SK-N-SH (cell line): ENCODE results near the gene ZBTB6. TPM values are rescaled to one million over a fixed set of nuclear protein-coding genes. Genes with fewer than 3 reads are reported as not detected.

Experiments
- CTCF ChIA-PET: fragments of 300-600, 350-600 bp; formaldehyde crosslinking; extraction: SDS; loops from one replicate; lab custom pipeline; 2021; lab: Yijun Ruan, JAX
- POLR2A ChIA-PET: fragments of 350-600 bp; sonication (Branson Sonifier 250); formaldehyde crosslinking; extraction: SDS; loops from one replicate; lab custom pipeline; 2020; ENCODE audit warnings: antibody characterized with exemption, inconsistent platforms; lab: Yijun Ruan, JAX
- DNase-seq: peaks from one replicate; pipeline ENCODE4 v3.0.0; 2012
- H2AFZ ChIP-seq: fragments of 200-600 bp; sonication (generic); 2 replicates; pipeline ENCODE4 v1.8.1; 2016; ENCODE audit warnings: antibody characterized with exemption, mild to moderate bottlenecking, low read depth
- H3F3A ChIP-seq: fragments of 200-600 bp; sonication (generic); replicated peaks from 2 replicates; pipeline ENCODE3; 2016; ENCODE audit warnings: antibody characterized with exemption, mild to moderate bottlenecking; ENCODE audit not compliant: insufficient read depth
- H3K27ac ChIP-seq, 2 experiments: fragments of 200-500 bp in 1 of 2; fragments of 200-600 bp in 1 of 2; sonication (Bioruptor generic) in 1 of 2; sonication (generic), shearing (Covaris generic) in 1 of 2; 2 replicates each; pipeline versions ENCODE4 v1.5.1 to v1.6.1; 2014 to 2016; ENCODE audit warnings: low read depth in 2 of 2, inconsistent platforms in 1 of 2, low read length in 1 of 2, mild to moderate bottlenecking in 1 of 2, mixed read lengths in 1 of 2
- H3K27me3 ChIP-seq: fragments of 200-600 bp; sonication (generic), shearing (Covaris generic); 2 replicates; pipeline ENCODE4 v1.6.1; 2016; ENCODE audit warnings: mixed run types; ENCODE audit not compliant: insufficient read depth
- H3K36me3 ChIP-seq, 2 experiments: fragments of 200-500 bp in 1 of 2; fragments of 200-600 bp in 1 of 2; sonication (Bioruptor generic) in 1 of 2; sonication (generic) in 1 of 2; replicated peaks in 1 of 2; 2 replicates each; pipeline versions ENCODE3 to v1.5.1; 2014 to 2016; ENCODE audit warnings: low read length in 1 of 2, mild to moderate bottlenecking in 1 of 2; ENCODE audit not compliant: insufficient read depth in 2 of 2, control insufficient read depth in 1 of 2
- H3K4me1 ChIP-seq, 2 experiments: fragments of 200-500 bp in 1 of 2; fragments of 200-600 bp in 1 of 2; sonication (Bioruptor generic) in 1 of 2; sonication (generic), shearing (Covaris generic) in 1 of 2; 2 replicates each; pipeline versions ENCODE4 v1.5.1 to v1.6.1; 2014 to 2016; ENCODE audit warnings: low read depth in 1 of 2, low read length in 1 of 2, mixed run types in 1 of 2; ENCODE audit not compliant: insufficient read depth in 2 of 2, control insufficient read depth in 1 of 2
- H3K4me2 ChIP-seq: fragments of 200-600 bp; sonication (generic), shearing (Covaris generic); 2 replicates; pipeline ENCODE4 v1.6.1; 2017; ENCODE audit warnings: mixed run types
- H3K4me3 ChIP-seq, 2 experiments: fragments of 200-500 bp in 1 of 2; fragments of 200-600 bp in 1 of 2; sonication (Bioruptor generic) in 1 of 2; sonication (generic), shearing (Covaris generic) in 1 of 2; 2 replicates each; pipeline versions ENCODE4 v1.5.1 to v1.8.1; 2014 to 2016; ENCODE audit warnings: low read depth in 2 of 2, inconsistent platforms in 1 of 2, low read length in 1 of 2, mild to moderate bottlenecking in 1 of 2, mixed read lengths in 1 of 2, moderate library complexity in 1 of 2
- H3K79me2 ChIP-seq: fragments of 200-600 bp; sonication (generic); 2 replicates; pipeline ENCODE4 v1.8.1; 2017; ENCODE audit warnings: mild to moderate bottlenecking; ENCODE audit not compliant: insufficient read depth
- H3K9ac ChIP-seq: fragments of 200-600 bp; sonication (generic); 2 replicates; pipeline ENCODE4 v1.6.1; 2017; ENCODE audit warnings: mixed run types
- H3K9me2 ChIP-seq: fragments of 200-600 bp; sonication (generic); 2 replicates; pipeline ENCODE4 v1.6.1; 2017; ENCODE audit warnings: mixed run types
- H3K9me3 ChIP-seq: fragments of 200-600 bp; sonication (generic); 2 replicates; pipeline ENCODE4 v1.6.1; 2017; ENCODE audit warnings: mixed run types, mild to moderate bottlenecking, moderate library complexity
- H4K20me1 ChIP-seq: fragments of 200-600 bp; sonication (generic); 2 replicates; pipeline ENCODE4 v1.6.1; 2017; ENCODE audit warnings: mild to moderate bottlenecking, mixed run types; ENCODE audit not compliant: insufficient read depth
- ELF1 ChIP-seq: IDR thresholded peaks from 2 replicates; pipeline ENCODE4 v1.4.0; 2012
- FOSL2 ChIP-seq: IDR thresholded peaks from 2 replicates; pipeline ENCODE4 v1.4.0; 2012; ENCODE audit warnings: low read depth, mild to moderate bottlenecking, moderate library complexity, borderline replicate concordance
- FOXJ3 ChIP-seq: sonication (generic); formaldehyde crosslinking; IDR thresholded peaks from 2 replicates; pipeline ENCODE4 v1.5.1; 2020; ENCODE audit warnings: mild to moderate bottlenecking, missing genetic modification reagents
- JUND ChIP-seq: IDR thresholded peaks from 2 replicates; pipeline ENCODE4 v1.4.0; 2012
- NRF1 ChIP-seq: IDR thresholded peaks from 2 replicates; pipeline ENCODE4 v1.6.1; 2012; ENCODE audit warnings: low read depth, mild to moderate bottlenecking, low read length
- RFX5 ChIP-seq: IDR thresholded peaks from 2 replicates; pipeline ENCODE4 v1.6.1; 2012; ENCODE audit warnings: mild to moderate bottlenecking, improper control_type of control experiment, low read length
- RXRA ChIP-seq: IDR thresholded peaks from 2 replicates; pipeline ENCODE4 v1.4.0; 2012; ENCODE audit warnings: low read depth, mild to moderate bottlenecking, borderline replicate concordance
- SMC3 ChIP-seq: IDR thresholded peaks from 2 replicates; pipeline ENCODE4 v1.6.1; 2012; ENCODE audit warnings: low read depth, low read length, improper control_type of control experiment
- TAF1 ChIP-seq: IDR thresholded peaks from 2 replicates; pipeline ENCODE4 v1.6.1; 2012; ENCODE audit warnings: low read depth, mild to moderate bottlenecking, low read length, moderate library complexity, borderline replicate concordance
- WGBS: methylation state at CpG from one replicate; pipeline ENCODE4 v1.1.6; 2017; ENCODE audit warnings: low lambda C conversion rate; 5-methylcytosine and 5-hydroxymethylcytosine counted together
- polyA plus RNA-seq, 3 experiments: library from polyadenylated mRNA; depleted of rRNA; stranded (reverse); fragments of >200 nt; gene quantifications; 2 replicates each; pipeline ENCODE4 v1.2.3, GENCODE V29; 2012
- TF ChIP-seq, protein P1 (sequence below): IDR thresholded peaks from 2 replicates; pipeline ENCODE4 v1.6.1; 2012; ENCODE audit warnings: mild to moderate bottlenecking, low read depth, low read length, moderate library complexity
- TF ChIP-seq, protein P2 (sequence below): IDR thresholded peaks from 2 replicates; pipeline ENCODE4 v1.4.0; 2012; ENCODE audit warnings: low read depth
- TF ChIP-seq, protein P3 (sequence below): IDR thresholded peaks from 2 replicates; pipeline ENCODE4 v1.4.0; 2012; ENCODE audit warnings: low read depth, borderline replicate concordance
- TF ChIP-seq, protein P4 (sequence below): IDR thresholded peaks from 2 replicates; pipeline ENCODE4 v1.4.0; 2012; ENCODE audit warnings: low read depth, borderline replicate concordance
- TF ChIP-seq, protein P5 (sequence below): fragments of 150-350 bp; IDR thresholded peaks from 2 replicates; pipeline ENCODE4 v1.6.1; 2017; ENCODE audit warnings: antibody characterized with exemption, low read length, low read depth, borderline replicate concordance

Gene ZBTB6
- polyA plus RNA-seq, 1 of the 3 experiments (the other 2 are of a cell fraction) = 2.2 TPM

DNA sequence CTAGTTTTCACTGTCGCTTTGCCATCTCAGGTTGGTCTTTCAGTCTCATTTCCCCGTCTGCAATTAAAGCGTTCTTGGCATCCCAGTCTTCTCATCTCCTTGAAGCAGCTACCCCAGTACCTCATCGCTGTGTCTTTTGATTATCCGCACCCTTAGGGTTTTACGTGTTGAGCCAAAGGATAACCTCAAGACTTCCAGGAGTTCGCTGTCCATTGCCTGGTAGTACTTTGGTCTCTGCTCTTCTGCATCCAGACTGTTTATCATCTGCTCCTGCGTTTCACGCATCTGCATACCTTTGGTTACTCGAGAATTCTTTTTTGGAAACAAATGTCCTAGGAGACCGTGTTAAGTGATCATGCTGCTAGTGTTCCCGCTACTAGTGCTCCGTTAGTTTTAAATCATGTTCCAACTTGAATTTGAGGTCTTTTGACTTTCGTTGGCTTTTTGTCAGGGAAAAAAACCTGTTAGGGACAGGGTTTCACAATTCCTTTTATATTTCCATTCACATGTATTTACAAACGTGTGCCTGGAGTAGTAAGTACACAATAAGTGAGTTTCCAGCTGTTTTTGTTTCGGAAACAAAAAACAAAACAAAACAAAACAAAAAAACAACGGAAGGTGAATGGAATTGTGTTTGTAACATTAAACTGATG, 28.6 kb upstream of the ZBTB6 start:
- H3K79me2 ChIP-seq = peaks cover 69% of the 10 kb centered on the region
- no peaks in the 10 kb centered on the region for H3K9me3 ChIP-seq
- peak overlapping the region; percentile 76 to 82 for H3K27ac ChIP-seq
- peak overlapping the region; percentile 71 to 76 for H3K4me3 ChIP-seq
- peaks cover 0 to 15% of the 10 kb centered on the region in 2 experiments; a peak in 2 of 4 replicates for H3K4me1 ChIP-seq
- CTCF ChIA-PET = interaction anchor here (1.0 to 1.2 kb wide), 3 partner anchors 9 to 444 kb away, joined by 3 to 5 read pairs (median 3); no protein-coding TSS in a partner anchor
- H4K20me1 ChIP-seq = peaks cover 46% of the 10 kb centered on the region
- WGBS = 11% methylated on average over 17 of the region's 17 CpGs
- H3K27me3 ChIP-seq = no peaks in the 10 kb centered on the region
- H2AFZ ChIP-seq = no peak overlapping the region
- POLR2A ChIA-PET = interaction anchor here (1.7 kb wide), 2 partner anchors 10 to 28 kb away, joined by 14 to 30 read pairs; partner anchors contain the start of genes ZBTB26 and ZBTB6
- H3K9ac ChIP-seq = peak overlapping the region; percentile 90
- no peak for DNase-seq
- H3K9me2 ChIP-seq = no peaks in the 10 kb centered on the region
- H3K4me2 ChIP-seq = peak overlapping the region; percentile 85
- H3K36me3 ChIP-seq = peaks cover 9 to 36% of the 10 kb centered on the region in 2 experiments
- TF ChIP-seq, protein P1, sequence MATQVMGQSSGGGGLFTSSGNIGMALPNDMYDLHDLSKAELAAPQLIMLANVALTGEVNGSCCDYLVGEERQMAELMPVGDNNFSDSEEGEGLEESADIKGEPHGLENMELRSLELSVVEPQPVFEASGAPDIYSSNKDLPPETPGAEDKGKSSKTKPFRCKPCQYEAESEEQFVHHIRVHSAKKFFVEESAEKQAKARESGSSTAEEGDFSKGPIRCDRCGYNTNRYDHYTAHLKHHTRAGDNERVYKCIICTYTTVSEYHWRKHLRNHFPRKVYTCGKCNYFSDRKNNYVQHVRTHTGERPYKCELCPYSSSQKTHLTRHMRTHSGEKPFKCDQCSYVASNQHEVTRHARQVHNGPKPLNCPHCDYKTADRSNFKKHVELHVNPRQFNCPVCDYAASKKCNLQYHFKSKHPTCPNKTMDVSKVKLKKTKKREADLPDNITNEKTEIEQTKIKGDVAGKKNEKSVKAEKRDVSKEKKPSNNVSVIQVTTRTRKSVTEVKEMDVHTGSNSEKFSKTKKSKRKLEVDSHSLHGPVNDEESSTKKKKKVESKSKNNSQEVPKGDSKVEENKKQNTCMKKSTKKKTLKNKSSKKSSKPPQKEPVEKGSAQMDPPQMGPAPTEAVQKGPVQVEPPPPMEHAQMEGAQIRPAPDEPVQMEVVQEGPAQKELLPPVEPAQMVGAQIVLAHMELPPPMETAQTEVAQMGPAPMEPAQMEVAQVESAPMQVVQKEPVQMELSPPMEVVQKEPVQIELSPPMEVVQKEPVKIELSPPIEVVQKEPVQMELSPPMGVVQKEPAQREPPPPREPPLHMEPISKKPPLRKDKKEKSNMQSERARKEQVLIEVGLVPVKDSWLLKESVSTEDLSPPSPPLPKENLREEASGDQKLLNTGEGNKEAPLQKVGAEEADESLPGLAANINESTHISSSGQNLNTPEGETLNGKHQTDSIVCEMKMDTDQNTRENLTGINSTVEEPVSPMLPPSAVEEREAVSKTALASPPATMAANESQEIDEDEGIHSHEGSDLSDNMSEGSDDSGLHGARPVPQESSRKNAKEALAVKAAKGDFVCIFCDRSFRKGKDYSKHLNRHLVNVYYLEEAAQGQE = peak; percentile 91
- no peak for TF ChIP-seq RFX5
- TF ChIP-seq, protein P2, sequence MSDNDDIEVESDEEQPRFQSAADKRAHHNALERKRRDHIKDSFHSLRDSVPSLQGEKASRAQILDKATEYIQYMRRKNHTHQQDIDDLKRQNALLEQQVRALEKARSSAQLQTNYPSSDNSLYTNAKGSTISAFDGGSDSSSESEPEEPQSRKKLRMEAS = 0 out of 2 replicates have a peak, but pooled peaks have one; percentile 16
- TF ChIP-seq, protein P3, sequence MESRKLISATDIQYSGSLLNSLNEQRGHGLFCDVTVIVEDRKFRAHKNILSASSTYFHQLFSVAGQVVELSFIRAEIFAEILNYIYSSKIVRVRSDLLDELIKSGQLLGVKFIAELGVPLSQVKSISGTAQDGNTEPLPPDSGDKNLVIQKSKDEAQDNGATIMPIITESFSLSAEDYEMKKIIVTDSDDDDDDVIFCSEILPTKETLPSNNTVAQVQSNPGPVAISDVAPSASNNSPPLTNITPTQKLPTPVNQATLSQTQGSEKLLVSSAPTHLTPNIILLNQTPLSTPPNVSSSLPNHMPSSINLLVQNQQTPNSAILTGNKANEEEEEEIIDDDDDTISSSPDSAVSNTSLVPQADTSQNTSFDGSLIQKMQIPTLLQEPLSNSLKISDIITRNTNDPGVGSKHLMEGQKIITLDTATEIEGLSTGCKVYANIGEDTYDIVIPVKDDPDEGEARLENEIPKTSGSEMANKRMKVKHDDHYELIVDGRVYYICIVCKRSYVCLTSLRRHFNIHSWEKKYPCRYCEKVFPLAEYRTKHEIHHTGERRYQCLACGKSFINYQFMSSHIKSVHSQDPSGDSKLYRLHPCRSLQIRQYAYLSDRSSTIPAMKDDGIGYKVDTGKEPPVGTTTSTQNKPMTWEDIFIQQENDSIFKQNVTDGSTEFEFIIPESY = no peak
- H3F3A ChIP-seq = peaks cover 19% of the 10 kb centered on the region

DNA sequence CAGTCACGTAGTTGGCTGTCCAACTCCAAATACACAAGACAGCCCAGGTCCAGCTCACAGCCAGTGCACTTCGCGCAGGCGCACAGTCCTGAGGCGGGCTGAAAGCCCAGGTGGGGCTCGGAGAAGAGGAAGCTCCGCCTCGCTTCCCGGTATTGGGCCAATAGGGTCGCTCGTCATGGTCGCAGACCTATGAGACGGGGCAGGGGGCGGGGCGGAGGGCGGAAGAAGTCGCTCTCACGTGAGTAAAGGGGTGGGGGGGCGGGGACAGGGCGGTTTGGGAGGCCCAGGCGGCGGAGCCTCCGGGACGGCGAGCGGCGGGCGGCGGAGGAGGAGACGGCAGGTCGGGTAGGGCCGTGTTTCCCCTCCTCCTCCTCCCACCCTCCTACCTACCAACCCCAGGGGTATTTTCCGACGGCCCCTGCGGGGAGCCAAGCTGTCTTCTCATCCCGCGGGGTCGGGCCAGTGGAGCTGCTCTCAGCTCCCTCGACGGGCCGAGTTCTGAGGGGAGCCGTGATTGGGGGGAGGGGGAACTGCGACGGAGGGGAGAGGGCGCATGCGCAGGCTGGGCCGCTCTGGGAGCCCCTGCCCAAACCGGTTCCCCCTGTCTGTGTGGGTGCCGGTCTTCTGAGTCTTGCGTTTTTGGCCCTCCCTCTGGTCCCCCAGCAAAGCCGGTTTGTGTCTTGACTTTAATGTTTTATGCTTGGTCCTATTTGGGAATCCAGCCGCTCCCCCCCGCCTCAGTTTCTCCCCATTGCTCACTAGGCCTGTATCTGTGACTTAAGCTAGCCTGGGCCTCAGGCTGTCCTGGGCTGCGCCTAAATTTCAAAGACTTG, 27.8 kb upstream of the ZBTB6 start, which contains the start of gene RABGAP1:
RABGAP1 (plus strand) TSS at position 272 of the 833 bp plus-strand sequence. CDS start 16,040 bp downstream, outside the sequence.
- DNase-seq = peak; percentile 96
- H3K27me3 ChIP-seq = no peaks in the 10 kb centered on the region
- H3K9ac ChIP-seq = peak within 1 kb of the TSS; percentile 90
- POLR2A ChIA-PET = interaction anchor here (0.9 to 1.7 kb wide), 3 partner anchors 10 to 36 kb away, joined by 3 to 30 read pairs (median 14); partner anchors contain the start of genes RC3H2, ZBTB26 and ZBTB6
- peaks cover 15 to 43% of the 10 kb centered on the region in 2 experiments for H3K36me3 ChIP-seq
- peaks cover 69% of the 10 kb centered on the region for H3K79me2 ChIP-seq
- H3K27ac ChIP-seq = peak within 1 kb of the TSS; percentile 76 to 82
- H3K9me2 ChIP-seq = no peaks in the 10 kb centered on the region
- WGBS = 2% methylated on average over 19 of the region's 54 CpGs
- peak within 1 kb of the TSS; percentile 71 to 76 for H3K4me3 ChIP-seq
- H3K4me2 ChIP-seq = peak within 1 kb of the TSS; percentile 85
- CTCF ChIA-PET = interaction anchor here (1.0 to 1.2 kb wide), 3 partner anchors 10 to 445 kb away, joined by 3 to 5 read pairs (median 3); no protein-coding TSS in a partner anchor
- peaks cover 0 to 8% of the 10 kb centered on the region in 2 experiments; a peak in 2 of 4 replicates for H3K4me1 ChIP-seq
- peaks cover 19% of the 10 kb centered on the region for H3F3A ChIP-seq
- H2AFZ ChIP-seq = peak within 1 kb of the TSS; percentile 83
- peaks cover 39% of the 10 kb centered on the region for H4K20me1 ChIP-seq
- H3K9me3 ChIP-seq = no peaks in the 10 kb centered on the region
- TF ChIP-seq FOSL2 (no peak), FOXJ3 (CRISPR knock-in tag) (no peak), RXRA (no peak), ELF1 (peak; percentile 53; the same call in 1 of the 2 replicates), JUND (no peak), SMC3 (no peak), NRF1 (peak; percentile 87), TAF1 (0 out of 2 replicates have a peak, but pooled peaks have one; percentile 25)
- TF ChIP-seq, protein P4, sequence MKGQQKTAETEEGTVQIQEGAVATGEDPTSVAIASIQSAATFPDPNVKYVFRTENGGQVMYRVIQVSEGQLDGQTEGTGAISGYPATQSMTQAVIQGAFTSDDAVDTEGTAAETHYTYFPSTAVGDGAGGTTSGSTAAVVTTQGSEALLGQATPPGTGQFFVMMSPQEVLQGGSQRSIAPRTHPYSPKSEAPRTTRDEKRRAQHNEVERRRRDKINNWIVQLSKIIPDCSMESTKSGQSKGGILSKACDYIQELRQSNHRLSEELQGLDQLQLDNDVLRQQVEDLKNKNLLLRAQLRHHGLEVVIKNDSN = 0 out of 2 replicates have a peak, but pooled peaks have one; percentile 55
- TF ChIP-seq, protein P5, sequence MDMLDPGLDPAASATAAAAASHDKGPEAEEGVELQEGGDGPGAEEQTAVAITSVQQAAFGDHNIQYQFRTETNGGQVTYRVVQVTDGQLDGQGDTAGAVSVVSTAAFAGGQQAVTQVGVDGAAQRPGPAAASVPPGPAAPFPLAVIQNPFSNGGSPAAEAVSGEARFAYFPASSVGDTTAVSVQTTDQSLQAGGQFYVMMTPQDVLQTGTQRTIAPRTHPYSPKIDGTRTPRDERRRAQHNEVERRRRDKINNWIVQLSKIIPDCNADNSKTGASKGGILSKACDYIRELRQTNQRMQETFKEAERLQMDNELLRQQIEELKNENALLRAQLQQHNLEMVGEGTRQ = no peak; the same call in 1 of the 2 replicates
